ENCODE measurements around the gene CYP4F2.
"Not testable (repeated sequence)": the region's sequence is repeated elsewhere in the genome, so short reads cannot be mapped to it uniquely, and the experiment has no call there.

The CYP4F2 gene

DNA sequence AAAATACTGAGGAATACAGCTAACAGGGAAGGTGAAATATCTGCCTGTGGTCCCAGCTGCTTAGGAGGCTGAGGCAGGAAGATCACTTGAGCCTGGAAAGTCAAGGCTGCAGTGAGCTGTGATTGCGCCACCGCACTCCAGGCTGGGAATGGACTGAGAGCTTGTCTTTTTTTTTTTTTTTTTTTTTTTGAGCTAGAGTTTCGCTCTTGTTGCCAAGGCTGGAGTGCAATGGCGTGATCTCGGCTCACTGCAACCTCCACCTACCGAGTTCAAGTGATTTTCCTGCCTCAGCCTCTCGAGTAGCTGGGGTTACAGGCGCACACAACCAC, 54.0 kb downstream of the CYP4F2 start:
- not testable (repeated sequence) for DNase-seq

DNA sequence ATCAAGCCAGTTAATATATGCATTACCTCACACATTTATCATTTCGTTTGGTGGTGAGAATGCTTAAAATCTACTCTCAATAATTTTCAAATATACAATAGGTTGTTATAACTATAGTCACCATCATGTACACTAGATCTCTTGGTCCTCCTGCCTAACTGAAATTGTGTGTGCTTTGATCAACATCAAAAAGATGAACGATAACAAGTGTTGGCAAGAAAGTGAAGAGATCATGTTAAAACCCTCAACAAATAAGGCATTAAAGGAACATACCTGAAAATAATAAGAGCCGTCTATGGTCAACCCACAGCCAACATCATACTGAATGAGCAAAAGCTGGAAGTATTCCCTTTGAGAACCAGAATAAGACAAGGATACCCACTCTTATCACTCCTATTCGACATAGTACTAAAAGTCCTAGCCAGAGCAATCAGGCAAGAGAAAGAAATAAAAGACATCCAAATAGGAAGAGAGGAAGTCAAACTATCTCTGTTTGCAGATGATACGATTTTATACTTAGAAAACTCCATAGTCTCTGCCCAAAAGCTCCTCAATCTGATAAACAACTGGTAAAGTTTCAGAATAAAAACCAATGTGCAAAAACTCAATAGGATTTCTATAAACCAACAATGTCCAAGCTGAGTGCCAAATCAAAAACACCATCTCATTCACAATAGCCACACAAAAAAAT, 54.5 kb downstream of the CYP4F2 start:
- peak; percentile 53 for DNase-seq

GRCh38 chr19:15841875-15842569, 55.9 kb downstream of the CYP4F2 start:
- peak; percentile 34 for DNase-seq

GRCh38 chr19:15840833-15841232, 57.0 kb downstream of the CYP4F2 start:
- no peak for DNase-seq

GRCh38 chr19:15839888-15840287, 58.0 kb downstream of the CYP4F2 start:
- DNase-seq: not testable (repeated sequence)

DNA sequence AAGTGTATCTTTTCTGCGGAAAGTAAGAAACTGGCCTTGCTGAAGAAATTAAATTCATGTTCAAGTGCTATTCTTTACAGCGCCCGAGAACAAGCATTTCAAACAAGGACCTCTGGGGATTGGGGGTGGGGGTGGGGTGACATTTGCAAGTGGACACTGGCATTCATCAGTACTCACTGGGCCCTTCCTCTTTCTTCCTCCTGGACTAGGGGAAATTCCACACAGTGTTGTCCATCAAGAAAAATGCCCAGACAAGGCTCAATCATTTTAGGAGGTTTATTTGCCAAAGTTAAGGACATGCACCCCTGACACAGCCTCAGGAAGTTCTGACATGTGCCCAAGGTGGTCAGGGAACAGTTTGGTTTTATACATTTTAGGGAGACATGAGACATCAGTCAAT, 59.5 kb downstream of the CYP4F2 start:
- no peak for DNase-seq

- DNase-seq: no peak
These were observed 60.6 kb downstream of the CYP4F2 start for GRCh38 chr19:15837221-15837731.

DNA sequence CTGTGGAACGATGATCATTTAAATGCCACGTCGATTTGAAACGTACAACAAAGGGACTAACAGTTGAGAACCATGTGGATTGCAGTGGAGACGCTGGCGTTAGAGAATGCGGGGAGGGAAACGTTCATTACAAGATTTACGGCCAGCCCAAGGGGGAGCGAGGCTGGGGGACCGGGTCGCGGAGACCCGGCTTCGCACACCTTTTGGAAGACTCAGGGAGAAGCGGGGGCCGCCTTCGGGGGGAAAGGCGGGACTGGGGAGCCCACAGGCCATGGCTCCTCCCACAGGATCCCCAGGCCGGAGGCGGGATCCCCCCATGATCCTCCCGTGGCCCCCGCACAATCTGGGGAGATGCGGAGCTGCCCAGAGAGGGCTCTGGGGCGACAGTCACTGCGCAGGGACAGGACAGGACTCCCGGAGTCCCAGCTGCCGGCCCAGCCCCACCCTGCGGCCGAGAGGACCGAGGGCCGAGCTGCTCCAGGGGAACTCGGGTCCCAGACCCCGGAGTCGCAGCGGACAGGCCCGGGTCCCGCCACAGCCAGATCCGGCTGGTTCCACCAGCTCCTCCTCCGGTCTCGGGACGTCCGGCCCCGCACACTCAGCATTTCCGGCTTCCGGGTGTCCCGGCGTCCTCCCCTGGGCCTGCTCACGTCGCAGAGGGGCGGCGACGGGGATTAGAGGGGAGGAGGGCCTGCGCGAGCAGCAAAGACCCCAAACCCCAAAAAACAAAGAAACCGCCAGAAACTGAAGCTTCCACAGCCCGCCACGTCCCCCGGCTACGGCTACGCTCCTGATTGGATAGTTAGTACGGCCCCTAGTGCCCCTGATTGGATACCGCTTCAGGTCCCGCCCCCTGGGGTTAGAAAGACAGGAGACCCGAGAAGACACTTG, 61.3 kb downstream of the CYP4F2 start:
- peak; percentile 99 for DNase-seq

GRCh38 chr19:15835565-15836329, 62.1 kb downstream of the CYP4F2 start:
- DNase-seq: peak; percentile 82

DNA sequence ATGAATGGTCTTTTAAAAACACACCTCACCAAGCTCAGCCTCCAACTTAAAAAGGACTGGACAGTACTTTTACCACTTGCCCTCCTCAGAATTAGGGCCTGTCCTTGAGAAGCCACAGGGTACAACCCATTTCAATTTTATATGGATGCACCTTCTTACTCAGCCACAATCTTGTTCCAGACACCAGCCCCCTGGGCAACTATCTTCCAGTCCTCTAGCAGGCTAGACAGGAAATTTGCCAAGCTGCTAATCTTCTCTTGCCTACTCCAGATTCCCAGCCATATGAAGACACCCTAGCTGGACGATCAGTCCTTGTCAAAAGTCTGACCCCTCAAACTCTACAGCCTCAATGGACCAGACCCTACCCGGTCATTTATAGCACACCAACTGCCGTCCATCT, 63.6 kb downstream of the CYP4F2 start:
- DNase-seq: peak; percentile 56

- no peak for DNase-seq
These were observed 66.2 kb downstream of the CYP4F2 start for GRCh38 chr19:15831626-15832025.

DNA sequence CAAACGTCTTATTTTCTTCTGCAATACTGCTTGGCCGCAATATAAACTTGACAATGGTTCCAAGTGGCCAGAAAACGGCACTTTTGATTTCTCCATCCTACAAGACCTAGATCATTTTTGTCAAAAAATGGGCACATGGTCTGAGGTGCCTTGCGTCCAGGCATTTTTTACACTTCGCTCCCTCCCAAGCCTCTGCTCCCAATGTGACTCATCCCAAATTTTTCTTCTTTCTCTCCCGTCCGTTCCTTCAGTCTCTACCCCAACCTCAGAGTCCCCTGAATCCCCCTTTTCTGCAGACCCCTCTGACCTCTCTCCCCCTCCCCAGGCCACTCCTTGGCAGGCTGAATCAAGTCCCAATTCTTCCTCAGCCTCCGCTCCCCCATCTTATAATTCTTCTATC, 68.1 kb downstream of the CYP4F2 start:
- DNase-seq: no peak

DNA sequence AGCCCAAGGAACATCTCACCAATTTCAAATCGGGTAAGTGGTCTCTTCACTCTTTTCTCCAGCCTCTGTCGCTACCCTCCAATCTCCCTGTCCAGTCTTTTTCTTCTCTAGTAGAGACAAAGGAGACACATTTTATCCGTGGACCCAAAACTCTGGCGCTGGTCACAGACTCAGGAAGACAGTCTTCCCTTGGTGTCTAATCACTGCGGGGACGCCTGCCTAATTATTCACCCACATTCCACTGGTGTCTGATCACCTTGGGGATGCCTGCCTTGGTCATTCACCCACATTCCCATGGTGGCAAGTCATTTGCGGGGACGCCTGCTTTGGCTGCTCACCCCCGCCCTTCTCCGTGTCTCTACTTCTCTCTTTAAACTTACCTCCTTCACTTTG, 68.6 kb downstream of the CYP4F2 start:
- DNase-seq: no peak

- peak; percentile 92 for DNase-seq
These were observed 69.1 kb downstream of the CYP4F2 start for GRCh38 chr19:15828611-15829305.

DNA sequence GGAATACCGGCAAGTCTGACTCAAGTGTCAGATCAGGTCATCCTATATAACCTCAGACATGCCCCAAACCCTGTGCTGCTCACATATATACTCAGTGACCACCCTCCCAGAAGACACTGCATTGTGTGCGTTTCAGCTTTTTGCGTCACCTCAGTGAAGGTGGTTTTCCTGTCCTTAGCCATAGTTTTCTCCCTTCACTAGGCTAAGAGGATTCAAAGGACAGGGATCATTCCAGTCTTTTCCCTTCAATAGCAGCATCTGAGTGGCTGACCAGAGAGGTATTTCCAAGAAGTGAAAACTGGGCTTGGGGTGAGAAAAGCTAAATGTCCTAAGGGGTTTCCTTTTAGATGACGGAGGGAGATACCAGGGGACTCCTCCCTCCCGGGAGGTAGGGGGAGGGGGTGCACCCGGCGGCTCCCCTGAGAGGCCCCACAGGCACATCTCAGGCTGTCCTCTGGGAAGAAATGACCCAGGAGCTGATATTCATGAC, 69.7 kb downstream of the CYP4F2 start:
- no peak for DNase-seq

Data from hematopoietic multipotent progenitor cell treated with erythropoietin and hydrocortisone succinate and interleukin-3 and kit ligand, for 8 days (in vitro differentiated cells).